PC-9 (cell line): ENCODE results near the gene VRTN. TPM values are rescaled to one million over a fixed set of nuclear protein-coding genes. Genes with fewer than 3 reads are reported as not detected.

Experiments
- BruUV-seq: library from RNA; stranded (reverse); fragments of 400-500 nt; replicated peaks from 2 replicates; lab custom pipeline; 2021; lab: Mats Ljungman, UMichigan
- CTCF ChIA-PET: fragments of 300-600 bp; sonication (Branson Sonifier 250); formaldehyde crosslinking; loops from one replicate; lab custom pipeline; 2022; ENCODE audit warnings: antibody characterized with exemption; lab: Charles Lee
- POLR2A ChIA-PET: fragments of 300-600 bp; sonication (Branson Sonifier 250); formaldehyde crosslinking; loops from one replicate; lab custom pipeline; 2022; ENCODE audit warnings: antibody characterized with exemption; ENCODE audit not compliant: unreplicated experiment; lab: Charles Lee
- DNase-seq, 2 experiments: peaks; one replicate each; pipeline versions ENCODE4 v3.0.0 to v3.0.0-alpha.2; 2015 to 2022; ENCODE audit warnings: mixed read lengths in 1 of 2
- H2AFZ ChIP-seq: fragments of 200-600 bp; sonication (generic); 2 replicates; pipeline ENCODE4 v1.8.1; 2017; ENCODE audit warnings: antibody characterized with exemption
- H3F3A ChIP-seq: fragments of 200-600 bp; sonication (generic); 2 replicates; pipeline ENCODE4 v1.8.1; 2017; ENCODE audit warnings: antibody characterized with exemption, mild to moderate bottlenecking, low read depth; ENCODE audit not compliant: insufficient read depth
- H3K27ac ChIP-seq: fragments of 200-600 bp; sonication (generic); 2 replicates; pipeline ENCODE4 v1.6.1; 2016; ENCODE audit warnings: mixed run types
- H3K27me3 ChIP-seq: fragments of 200-600 bp; sonication (generic); 2 replicates; pipeline ENCODE4 v1.6.1; 2016; ENCODE audit warnings: low read depth, mixed run types; ENCODE audit not compliant: insufficient read depth
- H3K36me3 ChIP-seq: fragments of 200-600 bp; sonication (generic); 2 replicates; pipeline ENCODE4 v1.6.1; 2016; ENCODE audit warnings: low read depth, mixed run types
- H3K4me1 ChIP-seq: fragments of 200-600 bp; sonication (generic); replicated peaks from 2 replicates; pipeline ENCODE4 v1.6.1; 2016; ENCODE audit warnings: mixed run types; ENCODE audit not compliant: insufficient read depth
- H3K4me2 ChIP-seq: fragments of 200-600 bp; sonication (generic); 2 replicates; pipeline ENCODE4 v1.6.1; 2017; ENCODE audit warnings: mixed run types
- H3K4me3 ChIP-seq: fragments of 200-600 bp; sonication (generic); 2 replicates; pipeline ENCODE4 v1.6.1; 2016; ENCODE audit warnings: mixed run types
- H3K79me2 ChIP-seq: fragments of 200-600 bp; sonication (generic); 2 replicates; pipeline ENCODE4 v1.6.1; 2017; ENCODE audit warnings: low read depth, mixed run types
- H3K9me2 ChIP-seq: fragments of 200-600 bp; sonication (generic); 2 replicates; pipeline ENCODE4 v1.8.1; 2017; ENCODE audit warnings: mild to moderate bottlenecking; ENCODE audit not compliant: insufficient read depth
- H3K9me3 ChIP-seq: fragments of 200-600 bp; sonication (generic); 2 replicates; pipeline ENCODE4 v1.8.1; 2016; ENCODE audit warnings: low read depth; ENCODE audit not compliant: insufficient read depth
- H4K20me1 ChIP-seq: fragments of 200-600 bp; sonication (generic); 2 replicates; pipeline ENCODE4 v1.8.1; 2017; ENCODE audit not compliant: insufficient read depth
- CTCF ChIP-seq: fragments of 200-600 bp; sonication (generic); conservative IDR thresholded peaks from 2 replicates; pipeline ENCODE4 v1.6.1; 2017; ENCODE audit warnings: mixed run types, antibody characterized with exemption, mild to moderate bottlenecking, moderate library complexity
- EZH2 ChIP-seq: fragments of 200-600 bp; sonication (generic); IDR thresholded peaks from 2 replicates; pipeline ENCODE4 v1.8.0; 2017; ENCODE audit warnings: antibody characterized with exemption, low read depth
- intact Hi-C: fragments of 100-400 bp; cut with micrococcal nuclease; formaldehyde crosslinking; loops from one replicate; pipeline ENCODE4 v1.10.0; 2022; ENCODE audit not compliant: unreplicated experiment
- total RNA-seq: library from RNA; stranded (reverse); gene quantifications from 2 replicates; pipeline ENCODE4 v1.2.3, GENCODE V29; 2021

The VRTN gene
- total RNA-seq, 1 experiment from 2014 or later = not detected

- intact Hi-C loops = no loop called here
- no peaks in the 10 kb centered on the region for H3K36me3 ChIP-seq
- ChIA-PET CTCF (interaction anchor here (0.7 kb wide), 1 partner anchor 42 kb away, joined by 3 read pairs; no protein-coding TSS in a partner anchor), POLR2A (interaction anchor here (0.5 to 0.7 kb wide), 2 partner anchors 530 to 744 kb away, joined by 3 read pairs; no protein-coding TSS in a partner anchor)
- DNase-seq = no peak
- no peaks in the 10 kb centered on the region for H4K20me1 ChIP-seq
- no peak overlapping the region for H3K4me2 ChIP-seq
- H3K79me2 ChIP-seq = no peaks in the 10 kb centered on the region
- H3K4me1 ChIP-seq = peaks cover 11% of the 10 kb centered on the region
- no peak overlapping the region for H2AFZ ChIP-seq
- no peaks in the 10 kb centered on the region for H3K9me2 ChIP-seq
- H3K27me3 ChIP-seq = peaks cover 4% of the 10 kb centered on the region; the same call in 1 of the 2 replicates
- no TSS peak for BruUV-seq
- no peak overlapping the region for H3K4me3 ChIP-seq
- no peaks in the 10 kb centered on the region for H3F3A ChIP-seq
- TF ChIP-seq CTCF = no peak
- TF ChIP-seq EZH2 = no peak
- H3K9me3 ChIP-seq = no peaks in the 10 kb centered on the region
- H3K27ac ChIP-seq = no peak overlapping the region
Observed at GRCh38 chr14:74350211-74350927, 2.1 kb downstream of the VRTN start.

- H3K4me3 ChIP-seq = no peak overlapping the region
- no peaks in the 10 kb centered on the region for H4K20me1 ChIP-seq
- intact Hi-C loops = no loop called here
- DNase-seq = no peak
- no peaks in the 10 kb centered on the region for H3K36me3 ChIP-seq
- H3K9me2 ChIP-seq = no peaks in the 10 kb centered on the region
- H3K79me2 ChIP-seq = no peaks in the 10 kb centered on the region
- no peak for TF ChIP-seq CTCF
- TF ChIP-seq EZH2 = no peak
- H3K27me3 ChIP-seq = peaks cover 4% of the 10 kb centered on the region; the same call in 1 of the 2 replicates
- no peak overlapping the region for H3K27ac ChIP-seq
- BruUV-seq = no TSS peak
- POLR2A ChIA-PET = interaction anchor here (0.7 kb wide), 1 partner anchor 744 kb away, joined by 3 read pairs; no protein-coding TSS in a partner anchor
- H3K9me3 ChIP-seq = no peaks in the 10 kb centered on the region
- peaks cover 11% of the 10 kb centered on the region for H3K4me1 ChIP-seq
- no peak overlapping the region for H2AFZ ChIP-seq
- CTCF ChIA-PET = interaction anchor here (0.7 kb wide), 3 partner anchors 11 to 42 kb away, joined by 3 to 4 read pairs (median 3); no protein-coding TSS in a partner anchor
- no peaks in the 10 kb centered on the region for H3F3A ChIP-seq
- H3K4me2 ChIP-seq = no peak overlapping the region
Observed at GRCh38 chr14:74350928-74351323, 2.7 kb downstream of the VRTN start.

GRCh38 chr14:74356892-74357575, 8.8 kb downstream of the VRTN start:
- ChIA-PET POLR2A (interaction anchor here (0.5 kb wide), 1 partner anchor 347 kb away, joined by 4 read pairs; no protein-coding TSS in a partner anchor), CTCF (no interaction called here)
- no peak for DNase-seq
- no peaks in the 10 kb centered on the region for H3K36me3 ChIP-seq
- intact Hi-C loops = no loop called here
- no peaks in the 10 kb centered on the region for H3F3A ChIP-seq
- H3K79me2 ChIP-seq = no peaks in the 10 kb centered on the region
- TF ChIP-seq CTCF = no peak
- TF ChIP-seq EZH2 = no peak
- H3K27ac ChIP-seq = no peak overlapping the region
- no TSS peak for BruUV-seq
- H4K20me1 ChIP-seq = no peaks in the 10 kb centered on the region
- no peak overlapping the region for H2AFZ ChIP-seq
- no peak overlapping the region for H3K4me3 ChIP-seq
- no peak overlapping the region for H3K4me2 ChIP-seq
- H3K9me3 ChIP-seq = no peaks in the 10 kb centered on the region
- H3K4me1 ChIP-seq = no peaks in the 10 kb centered on the region
- H3K27me3 ChIP-seq = no peaks in the 10 kb centered on the region
- H3K9me2 ChIP-seq = no peaks in the 10 kb centered on the region
